GM18870 (cell line): ENCODE measurements around the gene CTNS.

ENCODE experiments used
- ATAC-seq: cut with Tn5 transposase; IDR thresholded peaks from one replicate; pipeline ENCODE4 v1.9.1; 2021; ENCODE audit warnings: moderate library complexity; ENCODE audit not compliant: unreplicated experiment

Gene CTNS

DNA sequence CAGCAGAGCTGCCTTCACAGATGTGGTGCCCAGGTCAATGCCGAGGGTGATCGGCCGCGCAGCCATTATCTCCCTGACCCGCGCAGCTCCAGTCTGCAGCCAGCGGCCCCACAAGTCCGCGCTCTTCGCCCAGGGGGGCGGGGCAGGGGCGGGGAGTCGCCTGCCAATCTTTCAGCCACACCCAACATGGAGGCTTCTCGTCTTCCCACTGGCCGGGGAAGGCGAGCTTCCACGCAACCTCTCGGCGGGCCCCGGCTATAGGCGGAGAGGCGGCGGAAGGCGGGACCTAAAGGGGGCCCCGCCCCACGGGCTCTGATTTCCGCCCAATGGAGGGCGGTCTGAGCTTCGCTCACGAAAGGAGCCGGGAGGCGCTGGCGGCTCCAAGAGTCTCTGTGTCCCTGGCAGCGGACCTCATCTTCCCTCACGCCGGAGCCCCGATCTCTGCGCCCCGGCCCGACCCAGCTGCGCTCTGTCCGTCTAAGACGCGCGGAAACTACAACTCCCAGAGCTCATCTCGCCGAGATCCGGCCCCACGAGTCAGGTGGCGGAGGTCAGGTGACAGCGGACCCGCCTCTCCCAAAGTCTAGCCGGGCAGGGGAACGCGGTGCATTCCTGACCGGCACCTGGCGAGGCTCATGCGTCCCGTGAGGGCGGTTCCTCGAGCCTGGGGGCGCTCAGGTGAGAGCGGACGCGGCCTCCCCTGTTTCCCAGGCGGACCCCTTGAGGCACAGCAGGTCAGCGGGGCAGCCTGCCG, at the start of gene CTNS, which contains the start of gene SHPK:
Gene CTNS (plus strand): TSS at position 607 of the 754 bp plus-strand sequence. CDS start 3,447 bp downstream, outside the sequence.
Gene SHPK (minus strand): TSS at position 97 of the 754 bp plus-strand sequence. CDS start 31 bp downstream, at position 66.
- peak; percentile 83 for ATAC-seq

DNA sequence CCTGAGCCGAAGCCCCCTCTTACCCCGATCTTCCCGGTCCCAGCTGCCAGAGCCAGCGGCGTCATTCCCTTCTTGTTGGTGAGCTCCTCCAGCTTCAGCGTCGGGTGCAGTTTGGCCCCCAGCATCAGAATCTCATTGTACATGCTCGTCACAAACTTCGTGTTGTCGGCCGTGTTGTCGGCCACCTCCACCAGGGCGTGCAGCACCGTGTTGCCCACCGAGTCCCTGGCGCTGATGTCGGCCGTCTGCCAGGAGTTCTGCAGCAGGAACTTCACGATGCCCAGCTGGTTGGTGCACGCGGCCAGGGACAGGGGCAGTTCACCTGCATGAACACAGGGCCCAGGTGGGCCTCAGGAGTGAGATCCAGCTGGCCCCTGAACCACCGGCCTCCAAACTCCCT, 46.8 kb upstream of the CTNS start:
- ATAC-seq, result no peak

DNA sequence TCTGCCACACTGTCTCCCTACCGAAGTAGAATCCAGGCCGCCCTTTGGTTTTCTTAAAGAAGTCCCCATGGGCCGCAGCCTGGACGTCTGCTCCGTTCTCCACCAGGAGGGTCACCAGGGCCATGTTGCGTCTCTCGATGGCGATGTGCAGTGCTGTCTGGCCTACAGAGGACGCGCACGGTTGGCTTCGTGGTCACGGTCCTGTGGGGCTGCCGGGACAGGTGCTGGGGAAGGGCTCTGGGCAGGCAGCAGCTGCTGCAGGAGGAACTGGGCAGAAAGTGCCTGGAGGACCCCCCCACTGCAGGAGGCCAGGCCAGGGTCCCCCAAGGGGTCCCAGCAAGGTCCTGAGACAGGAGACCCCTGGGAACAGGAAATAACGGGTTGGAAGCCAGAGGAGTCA, 46.3 kb upstream of the CTNS start:
- ATAC-seq, result no peak

DNA sequence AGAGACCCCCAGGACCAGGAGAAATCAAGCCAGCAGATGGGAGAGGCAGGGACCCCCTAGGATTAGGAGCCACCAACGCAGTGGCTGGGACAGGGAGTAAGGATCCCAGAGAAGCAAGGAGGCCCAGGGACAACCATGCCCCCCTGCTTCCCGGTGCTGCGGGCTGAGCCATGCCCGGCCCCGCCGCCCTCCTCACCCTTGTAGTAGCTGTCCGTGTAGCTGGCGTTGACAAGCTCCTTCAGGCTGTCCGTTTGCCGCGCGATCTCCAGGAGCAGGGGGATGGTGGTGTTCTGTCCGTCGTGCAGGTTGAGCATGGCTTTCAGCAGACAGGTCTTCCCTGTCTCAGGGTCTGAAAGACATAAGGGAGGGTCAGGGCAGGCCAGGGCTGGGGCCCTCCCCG, 45.8 kb upstream of the CTNS start:
- ATAC-seq, result no peak

DNA sequence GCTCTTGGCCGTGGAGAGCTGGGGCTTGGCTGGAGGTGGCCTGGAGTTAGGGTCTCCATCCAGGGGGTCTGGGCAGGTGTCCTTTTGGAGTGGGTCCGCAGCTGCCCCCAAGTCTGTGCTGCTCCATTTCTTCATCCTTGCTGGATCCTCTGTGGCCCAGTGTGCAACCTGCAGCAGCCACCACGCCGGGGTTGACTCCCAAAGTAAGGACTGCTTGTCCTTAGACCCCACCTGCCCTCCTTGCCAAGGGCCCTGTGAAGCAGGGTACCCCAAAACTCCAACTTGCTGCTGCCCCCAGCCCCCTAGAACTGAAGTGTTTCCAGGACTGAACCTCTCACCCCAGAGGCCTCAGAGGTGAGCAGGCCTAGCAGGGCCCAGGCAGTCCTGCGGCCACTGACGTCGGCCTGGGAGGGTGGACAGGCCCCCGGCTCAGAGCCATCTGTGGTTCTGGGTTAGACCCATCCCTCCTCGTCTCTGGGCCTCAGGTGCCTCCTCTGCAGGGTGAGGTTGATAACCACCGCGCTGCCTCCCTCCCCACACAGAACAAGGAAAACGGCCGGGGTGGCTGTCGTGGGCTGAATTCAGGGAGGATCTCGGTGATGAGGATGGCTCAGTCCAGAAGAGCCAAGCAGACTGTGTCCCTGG, 44.2 kb upstream of the CTNS start:
- ATAC-seq, result no peak

DNA sequence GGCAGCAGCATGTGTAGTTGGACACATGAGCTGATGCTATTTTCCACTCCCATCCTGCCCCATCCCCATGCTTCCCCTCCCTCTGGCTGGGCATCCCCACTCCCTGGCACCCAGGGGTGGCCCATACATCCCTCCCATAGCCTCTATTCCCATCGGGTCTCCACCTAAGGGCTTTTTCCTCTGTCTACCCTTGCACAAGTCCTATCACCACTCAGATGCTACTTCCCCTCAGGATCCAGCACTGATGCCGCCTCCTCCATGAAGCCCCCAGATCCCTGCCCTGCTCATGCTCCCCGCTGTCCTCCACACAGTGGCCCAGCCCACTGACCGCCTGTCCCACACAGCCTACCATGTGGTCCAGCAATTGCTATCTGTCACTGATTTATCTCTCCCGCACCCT, 43.2 kb upstream of the CTNS start:
- ATAC-seq, result no peak

DNA sequence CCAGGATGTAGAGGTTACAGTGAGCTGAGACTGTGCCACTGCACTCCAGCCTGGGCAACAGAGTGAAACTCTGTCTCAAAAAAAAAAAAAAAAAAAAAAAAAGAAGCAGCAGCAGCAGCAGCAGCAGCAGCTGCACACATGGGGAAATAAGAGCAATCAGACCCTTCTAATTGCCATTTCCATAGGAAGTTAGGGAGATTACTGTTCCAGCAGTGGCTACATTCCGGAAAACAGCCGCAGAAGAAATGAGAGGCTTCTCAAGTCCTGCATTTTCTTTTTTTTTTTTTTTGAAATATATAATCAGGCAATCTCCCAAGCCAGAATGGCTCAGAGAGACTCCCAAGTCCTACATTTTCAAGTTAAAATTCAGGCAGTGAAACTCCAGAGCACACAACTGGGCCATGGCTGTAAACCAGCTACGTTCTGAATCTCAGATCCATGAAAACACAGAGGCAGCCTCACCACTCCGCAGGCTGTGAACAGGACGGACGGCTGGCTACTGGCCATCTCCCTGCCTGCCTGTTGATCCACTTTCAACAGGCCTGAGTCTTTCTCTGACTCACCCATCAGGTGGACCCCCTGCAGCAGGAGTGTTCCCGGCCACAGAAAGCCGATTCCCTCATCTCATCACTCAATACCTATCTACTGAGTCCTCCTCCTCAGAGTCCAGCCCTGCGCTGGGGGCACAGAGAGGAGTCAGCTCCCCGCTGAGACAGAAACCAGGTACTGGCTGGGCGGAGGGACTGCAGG, 42.3 kb upstream of the CTNS start:
- ATAC-seq, result no peak

DNA sequence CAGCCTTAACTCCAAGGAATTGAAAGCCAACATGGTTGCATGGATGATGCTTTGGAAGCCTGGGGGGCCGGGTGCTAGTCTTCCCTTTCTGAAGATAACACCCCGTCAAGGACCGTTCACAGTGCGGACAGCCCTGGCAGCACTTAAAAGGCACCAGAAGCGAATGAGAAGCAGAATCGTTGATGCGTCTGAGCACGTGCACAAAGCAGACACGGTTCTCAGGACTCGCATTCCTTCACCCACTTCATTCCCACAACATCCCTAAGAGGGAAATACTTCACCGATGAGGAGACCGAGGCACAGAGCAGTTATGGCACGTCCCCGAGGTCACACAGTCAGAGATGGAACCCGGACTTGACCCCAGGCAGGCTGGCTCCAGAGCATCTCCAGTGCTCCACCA, 41.6 kb upstream of the CTNS start:
- ATAC-seq, result no peak

DNA sequence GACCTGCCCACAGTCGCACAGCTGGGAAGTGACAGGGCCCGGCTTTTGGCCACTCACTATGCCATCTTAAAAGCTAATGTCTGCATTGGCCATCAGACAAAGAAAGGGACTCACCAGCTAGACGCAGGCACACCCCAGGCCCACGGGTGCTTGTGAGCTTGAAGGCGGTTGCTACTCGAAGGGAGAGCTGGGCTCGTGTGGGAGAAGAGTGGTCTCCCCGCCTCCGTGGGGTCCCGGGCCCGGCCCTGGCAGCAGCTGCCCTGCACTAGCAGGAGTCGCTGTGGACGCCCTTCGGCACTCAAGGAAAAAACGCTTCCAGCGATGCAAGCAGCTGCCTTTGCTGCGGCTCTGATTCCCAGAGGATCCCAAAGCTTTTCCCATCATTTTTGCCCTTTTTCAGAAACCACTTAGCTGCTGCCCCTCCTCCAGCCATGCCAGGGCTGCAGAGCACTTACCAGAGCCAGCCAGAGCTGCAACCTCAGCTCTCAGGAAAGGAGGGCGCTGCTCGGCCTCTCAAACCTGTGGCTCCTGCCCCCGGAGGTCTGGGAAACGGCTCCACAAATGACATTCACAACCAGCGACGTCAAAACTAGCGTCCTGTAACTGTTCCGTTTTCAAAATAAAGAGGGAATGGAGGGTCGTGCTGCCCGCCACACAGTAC, 39.6 kb upstream of the CTNS start:
- ATAC-seq, result no peak

DNA sequence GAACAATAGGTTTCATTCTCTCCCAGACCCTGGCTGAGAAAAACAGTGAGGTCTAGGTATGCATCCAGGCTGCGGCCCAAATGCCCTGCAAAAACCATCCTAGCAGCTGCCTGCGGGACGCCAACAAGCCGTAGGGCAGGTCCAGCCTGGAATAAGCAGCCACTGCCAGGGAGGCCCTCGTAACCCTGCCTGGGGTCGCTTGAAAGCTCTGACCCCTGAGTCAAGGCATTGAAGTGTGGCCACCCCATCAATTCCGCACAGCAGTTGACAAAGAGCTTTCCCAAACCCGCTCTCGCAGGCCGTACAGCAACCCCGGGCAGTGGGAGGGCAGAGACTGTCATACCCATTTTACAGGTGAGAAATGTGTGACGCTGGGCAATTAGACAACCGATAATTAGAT, 38.5 kb upstream of the CTNS start:
- no peak for ATAC-seq

DNA sequence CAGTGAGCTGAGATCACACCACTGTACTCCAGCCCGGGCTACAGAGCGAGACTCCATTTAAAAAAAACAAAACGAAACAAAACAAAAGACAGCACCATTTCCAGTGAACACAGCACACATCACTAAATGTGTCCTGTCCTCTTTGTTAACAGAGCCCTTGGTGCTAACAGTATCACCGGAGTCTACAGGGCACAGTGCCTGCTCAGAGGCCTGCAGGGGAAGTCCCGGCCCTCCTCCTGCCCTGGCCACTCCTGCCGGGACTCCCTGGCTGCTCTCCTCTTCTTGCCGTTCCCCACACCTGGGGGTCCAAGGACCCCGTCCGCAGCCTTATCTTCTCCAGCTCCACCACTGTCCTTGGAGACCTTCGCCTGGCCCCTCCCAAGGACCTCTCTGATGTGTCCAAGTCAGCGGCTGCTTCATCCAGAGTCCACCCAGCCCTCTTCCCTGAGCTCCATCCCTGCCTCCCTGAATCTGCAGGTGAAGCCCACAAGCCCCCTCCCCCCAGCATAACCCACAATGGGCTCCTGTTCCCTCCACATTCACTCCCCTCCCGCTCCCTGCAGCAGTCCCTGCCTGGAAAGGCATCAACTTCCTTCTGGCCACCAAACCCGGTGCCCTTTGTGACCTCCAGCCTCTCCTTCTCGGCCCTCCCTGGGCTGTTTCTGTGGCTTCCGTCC, 35.9 kb upstream of the CTNS start:
- ATAC-seq, result no peak

DNA sequence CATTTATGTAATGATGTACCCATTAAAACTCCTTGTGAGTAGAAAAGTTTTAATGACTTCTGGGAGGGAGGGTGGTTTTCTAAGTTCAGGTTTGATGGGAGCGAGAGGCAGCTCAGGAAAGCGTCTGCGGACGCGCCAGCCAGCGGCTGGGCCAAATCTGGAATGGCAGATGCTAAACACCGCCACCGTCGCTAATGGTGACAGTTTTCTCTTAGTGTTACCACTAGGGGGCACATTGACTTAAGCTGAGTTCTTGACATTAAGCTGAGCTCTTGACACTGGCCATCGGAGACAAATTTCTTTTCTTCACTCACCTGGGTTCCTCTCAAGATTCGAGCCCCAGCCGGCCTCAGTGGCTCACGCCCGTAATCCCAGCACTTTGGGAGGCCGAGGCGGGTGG, 34.1 kb upstream of the CTNS start:
- no peak for ATAC-seq

DNA sequence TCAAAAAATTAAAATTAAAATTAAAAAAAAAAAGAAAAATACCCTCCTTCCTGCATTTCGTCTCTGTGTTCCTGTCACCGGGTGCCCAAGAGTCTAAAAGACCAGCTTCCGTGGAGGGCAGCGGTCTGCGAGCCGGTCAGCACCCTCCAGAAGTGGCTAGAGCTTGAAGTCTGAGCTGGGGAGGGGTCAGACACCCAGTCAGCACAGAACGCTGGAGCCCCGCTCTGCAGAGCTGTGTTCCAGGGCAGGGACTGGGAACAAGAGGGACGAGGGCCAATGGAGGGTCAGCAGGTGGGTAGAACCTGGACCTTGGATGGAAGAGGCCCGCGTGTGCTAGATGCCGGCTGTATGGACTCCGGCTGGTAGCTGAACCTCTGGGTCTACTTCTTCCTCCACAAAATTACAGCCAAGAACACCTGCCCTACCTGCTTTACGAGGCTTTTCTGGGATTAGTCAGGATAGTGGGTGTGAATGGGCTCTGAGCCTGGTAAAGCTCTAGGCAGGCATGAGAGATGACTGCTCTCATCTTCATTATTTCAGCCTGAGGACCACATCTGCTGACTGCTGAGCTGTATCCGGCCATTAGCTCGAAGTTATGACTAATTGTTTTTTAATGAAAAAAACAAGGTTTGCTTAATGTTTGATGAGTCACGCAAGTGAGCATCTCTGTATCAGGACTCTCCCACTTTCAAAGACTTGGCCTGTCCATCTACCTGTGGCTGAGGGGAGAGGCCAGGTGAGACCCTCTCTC, 33.3 kb upstream of the CTNS start:
- ATAC-seq, result no peak

DNA sequence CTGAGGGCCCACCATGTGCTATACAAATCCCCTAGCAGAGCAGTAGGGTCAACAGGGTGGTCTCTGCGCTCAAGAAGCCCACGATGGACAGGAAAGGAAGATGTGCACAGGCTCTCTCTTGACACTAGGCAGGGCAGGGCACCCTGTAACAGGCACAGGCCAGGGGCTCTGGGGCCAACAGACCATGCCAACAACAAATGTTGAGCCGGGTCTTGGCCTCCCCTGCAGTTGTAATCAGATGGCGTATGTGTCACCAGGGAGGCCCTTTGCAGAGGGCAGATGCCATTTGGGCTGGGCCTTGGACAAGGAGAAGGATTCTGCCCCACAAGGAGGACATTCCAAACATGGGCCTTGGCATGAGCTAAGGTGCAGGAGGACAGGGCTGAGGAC, 32.7 kb upstream of the CTNS start:
- ATAC-seq, result no peak

DNA sequence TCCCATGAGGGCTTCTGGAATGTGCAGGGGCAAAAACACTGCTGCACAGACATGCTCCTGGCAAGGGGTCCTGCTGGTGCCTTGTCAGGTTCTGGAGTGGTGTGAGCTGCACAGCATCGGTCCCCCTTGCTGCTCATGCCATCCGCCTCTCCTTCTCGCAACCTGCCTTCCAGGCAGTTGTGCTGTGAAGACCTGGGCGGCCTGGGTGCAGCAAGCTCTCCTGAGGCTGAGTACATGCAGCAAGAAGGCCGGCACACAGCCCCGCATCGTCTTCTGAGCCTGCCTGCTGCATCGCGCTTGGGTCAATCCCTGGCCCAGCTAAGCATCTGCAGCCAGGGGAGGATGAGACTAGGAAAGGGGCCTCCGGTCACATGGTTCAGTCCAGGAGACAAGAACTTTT, 26.9 kb upstream of the CTNS start:
- no peak for ATAC-seq

DNA sequence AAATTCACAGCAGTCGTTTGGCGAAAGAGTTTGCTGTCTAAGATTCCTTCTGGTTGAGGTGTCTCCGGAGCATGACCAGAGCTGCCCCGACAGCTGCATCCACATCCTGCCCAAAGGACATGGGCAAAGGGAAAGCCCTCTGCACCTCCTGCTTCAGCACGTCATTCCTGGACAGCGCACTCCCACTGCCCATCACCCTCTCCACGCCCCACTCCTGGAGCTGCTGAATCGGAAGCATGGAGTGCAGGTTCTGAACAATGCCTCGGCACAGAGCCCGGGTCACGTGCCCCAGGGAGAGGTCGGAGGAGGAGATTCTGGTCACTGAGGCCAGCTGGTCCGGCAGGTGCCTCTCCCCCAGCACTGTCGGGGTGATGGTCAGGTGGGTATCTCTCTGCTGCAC, 26.0 kb upstream of the CTNS start:
- ATAC-seq, result no peak

DNA sequence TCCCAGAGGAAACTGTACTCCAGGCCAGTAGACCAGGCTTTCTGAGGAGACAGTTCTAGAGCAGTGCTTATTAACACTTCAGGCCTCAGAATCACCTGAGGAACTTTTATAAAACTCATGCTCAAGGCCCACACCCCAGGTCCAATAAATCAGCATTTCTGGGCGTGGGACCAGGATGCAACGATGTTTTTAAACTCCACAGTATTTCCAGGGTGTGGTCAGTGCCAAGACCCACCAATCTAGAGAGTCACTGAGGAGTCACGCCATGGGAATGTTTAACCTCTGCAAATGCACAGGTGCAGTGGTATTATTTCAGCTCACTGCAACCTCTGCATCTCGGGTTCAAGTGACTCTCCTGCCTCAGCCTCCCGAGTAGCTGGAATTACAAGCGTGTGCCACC, 23.4 kb upstream of the CTNS start:
- ATAC-seq, result no peak

DNA sequence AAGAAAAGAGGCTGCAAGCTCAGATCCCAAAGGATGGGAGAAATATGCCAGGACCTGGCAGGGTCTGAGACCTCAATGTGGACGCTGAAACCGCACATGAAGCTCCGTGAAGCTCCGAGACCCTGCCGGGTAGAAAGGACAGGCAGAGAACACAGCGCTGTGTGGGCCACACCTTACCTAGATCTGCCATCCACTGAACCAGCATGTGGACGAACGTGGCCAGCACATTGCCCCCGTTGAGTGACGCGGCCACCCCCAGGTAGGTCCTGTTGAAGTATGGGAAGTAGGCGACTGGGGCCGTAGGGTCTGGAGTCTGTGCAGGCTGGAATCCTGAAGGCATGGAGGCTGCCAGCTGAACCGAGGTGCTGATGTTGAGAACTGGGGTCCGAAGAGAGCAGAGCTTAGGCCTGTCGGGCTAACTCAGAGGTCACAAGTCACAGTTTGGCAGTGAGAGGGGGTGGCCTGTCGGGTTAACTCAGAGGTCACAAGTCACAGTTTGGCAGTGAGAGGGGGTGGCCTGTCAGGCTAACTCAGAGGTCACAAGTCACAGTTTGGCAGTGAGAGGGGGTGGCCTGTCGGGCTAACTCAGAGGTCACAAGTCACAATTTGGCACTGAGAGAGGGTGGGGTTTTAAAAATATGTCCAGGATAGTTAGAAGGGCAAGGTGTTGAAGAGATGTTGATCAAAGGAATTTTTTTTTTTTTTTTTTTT, 21.2 kb upstream of the CTNS start:
- ATAC-seq, result no peak

DNA sequence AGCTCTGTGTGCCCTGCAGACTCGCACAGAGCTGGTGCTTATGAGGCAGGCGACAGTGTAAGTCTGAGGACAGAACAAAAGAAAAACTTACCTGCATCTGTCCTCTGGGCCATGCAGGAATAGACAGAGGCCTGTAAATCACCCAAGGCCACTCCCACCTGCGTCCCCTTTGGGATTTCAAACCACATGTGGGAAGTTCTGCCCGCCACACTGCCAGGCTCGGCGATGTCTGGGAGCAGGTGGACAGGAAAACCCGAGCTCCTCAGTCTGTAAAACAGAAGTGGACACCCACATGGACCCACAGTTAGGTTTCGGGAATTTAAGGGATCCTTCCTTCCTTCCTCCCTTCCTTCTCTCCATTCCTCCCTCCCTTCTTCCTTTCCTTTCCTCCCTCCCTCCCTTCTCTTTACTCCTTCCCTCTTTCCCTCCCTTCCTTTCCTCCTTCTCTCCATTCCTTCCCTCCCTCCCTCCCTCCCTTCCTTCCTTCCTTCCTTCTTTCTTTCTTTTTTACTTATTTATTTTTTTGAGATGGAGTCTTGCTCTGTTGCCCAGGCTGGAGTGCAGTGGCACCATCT, 15.3 kb upstream of the CTNS start:
- ATAC-seq, result no peak
